ENCODE measurements around the gene RAB26.
"Not testable (repeated sequence)": the region's sequence is repeated elsewhere in the genome, so short reads cannot be mapped to it uniquely, and the experiment has no call there.

GRCh38 chr16:2135071-2135470 lies 13.4 kb upstream of the RAB26 start:
- TF ChIP-seq CTCF, POLR2A (IDR thresholded peaks at IDR 0.05): not testable (repeated sequence)
